IMR-90 (cell line): ENCODE measurements around the gene NES. TPM values are rescaled to one million over a fixed set of nuclear protein-coding genes. Genes with fewer than 3 reads are reported as not detected.

Source experiments
- ATAC-seq: fragments of 200-7000 bp; cut with Tn5 transposase; 2 replicates; pipeline ENCODE4 v1.9.1; 2020; ENCODE audit warnings: low read depth, mild to moderate bottlenecking, moderate library complexity
- BruUV-seq: library from RNA; stranded (reverse); fragments of 400-500 nt; replicated peaks from 2 replicates; lab custom pipeline; 2021; lab: Mats Ljungman, UMichigan
- CTCF ChIA-PET: fragments of 300-600 bp; formaldehyde crosslinking; extraction: SDS; loops from one replicate; lab custom pipeline; 2021; ENCODE audit warnings: antibody characterized with exemption; lab: Yijun Ruan, JAX
- POLR2A ChIA-PET: fragments of 300-600 bp; sonication (Branson Sonifier 250); formaldehyde crosslinking; loops from one replicate; lab custom pipeline; 2022; ENCODE audit warnings: antibody characterized with exemption; ENCODE audit not compliant: unreplicated experiment; lab: Charles Lee
- DNase-seq: peaks from one replicate; pipeline ENCODE4 v3.0.0; 2013
- H2AFZ ChIP-seq: replicated peaks from 2 replicates; pipeline ENCODE3; 2013; ENCODE audit warnings: low read length, mild to moderate bottlenecking; ENCODE audit not compliant: poor library complexity
- H2AK5ac ChIP-seq: 2 replicates; pipeline ENCODE4 v1.6.1; 2013; ENCODE audit warnings: low read depth, low read length, inconsistent platforms
- H2AK9ac ChIP-seq: replicated peaks from 2 replicates; pipeline ENCODE3; 2013; ENCODE audit warnings: mild to moderate bottlenecking, low read depth, low read length, moderate library complexity; ENCODE audit not compliant: poor library complexity
- H2BK120ac ChIP-seq: 2 replicates; pipeline ENCODE4 v1.6.1; 2013; ENCODE audit warnings: low read depth, low read length, inconsistent platforms
- H2BK15ac ChIP-seq: 3 replicates; pipeline ENCODE4 v1.6.1; 2013; ENCODE audit warnings: low read depth, low read length, inconsistent platforms
- H2BK20ac ChIP-seq: 2 replicates; pipeline ENCODE4 v1.6.1; 2013; ENCODE audit warnings: low read depth, mild to moderate bottlenecking, inconsistent platforms, low read length, moderate library complexity
- H2BK5ac ChIP-seq: 2 replicates; pipeline ENCODE4 v1.6.1; 2013; ENCODE audit warnings: mild to moderate bottlenecking, low read depth, low read length, inconsistent platforms; ENCODE audit not compliant: poor library complexity, severe bottlenecking
- H3K14ac ChIP-seq: replicated peaks from 2 replicates; pipeline ENCODE4 v1.6.1; 2013; ENCODE audit warnings: low read depth, low read length, inconsistent platforms
- H3K18ac ChIP-seq: 2 replicates; pipeline ENCODE4 v1.6.1; 2013; ENCODE audit warnings: low read depth, low read length, control low read depth
- H3K23ac ChIP-seq: 2 replicates; pipeline ENCODE4 v1.6.1; 2013; ENCODE audit warnings: low read depth, low read length, inconsistent platforms
- H3K27ac ChIP-seq: 2 replicates; pipeline ENCODE4 v1.5.1; 2013; ENCODE audit warnings: mild to moderate bottlenecking, control low read depth, low read length; ENCODE audit not compliant: insufficient read depth
- H3K27me3 ChIP-seq: 2 replicates; pipeline ENCODE4 v1.6.1; 2013; ENCODE audit warnings: low read length; ENCODE audit not compliant: control insufficient read depth, insufficient read depth
- H3K36me3 ChIP-seq: 2 replicates; pipeline ENCODE4 v1.6.1; 2013; ENCODE audit warnings: low read length, mixed read lengths; ENCODE audit not compliant: control insufficient read depth, insufficient read depth
- H3K4ac ChIP-seq: 2 replicates; pipeline ENCODE4 v1.6.1; 2013; ENCODE audit warnings: low read depth, low read length, inconsistent platforms
- H3K4me1 ChIP-seq: 2 replicates; pipeline ENCODE4 v1.6.1; 2013; ENCODE audit warnings: low read length, mixed read lengths; ENCODE audit not compliant: control insufficient read depth, insufficient read depth
- H3K4me2 ChIP-seq: 2 replicates; pipeline ENCODE4 v1.6.1; 2013; ENCODE audit warnings: low read depth, mild to moderate bottlenecking, control low read depth, low read length, moderate library complexity
- H3K4me3 ChIP-seq: 2 replicates; pipeline ENCODE4 v1.5.1; 2013; ENCODE audit warnings: low read depth, mild to moderate bottlenecking, control low read depth, low read length, moderate library complexity; ENCODE audit not compliant: insufficient read depth
- H3K56ac ChIP-seq: 2 replicates; pipeline ENCODE4 v1.6.1; 2013; ENCODE audit warnings: low read length, inconsistent platforms; ENCODE audit not compliant: insufficient read depth; ENCODE audit errors: extremely low read depth
- H3K79me1 ChIP-seq, 2 experiments: 2 replicates each; pipeline ENCODE4 v1.6.1; 2013; ENCODE audit warnings: low read length in 2 of 2, inconsistent platforms in 1 of 2, low read depth in 1 of 2
- H3K9ac ChIP-seq: 2 replicates; pipeline ENCODE4 v1.6.1; 2013; ENCODE audit warnings: low read depth, low read length, control low read depth
- H3K9me1 ChIP-seq: 2 replicates; pipeline ENCODE4 v1.6.1; 2013; ENCODE audit warnings: low read length, inconsistent platforms; ENCODE audit not compliant: insufficient read depth
- H3K9me3 ChIP-seq: 2 replicates; pipeline ENCODE4 v1.6.1; 2013; ENCODE audit warnings: low read length; ENCODE audit not compliant: control insufficient read depth, insufficient read depth
- H4K20me1 ChIP-seq: 2 replicates; pipeline ENCODE4 v1.6.1; 2013; ENCODE audit warnings: low read length, inconsistent platforms; ENCODE audit not compliant: insufficient read depth
- H4K5ac ChIP-seq: 2 replicates; pipeline ENCODE4 v1.6.1; 2013; ENCODE audit warnings: mild to moderate bottlenecking, low read depth, low read length, control low read depth
- H4K8ac ChIP-seq, 2 experiments: 2 replicates each; pipeline ENCODE4 v1.6.1; 2013; ENCODE audit warnings: low read depth in 2 of 2, low read length in 2 of 2, control low read depth in 1 of 2, inconsistent platforms in 1 of 2
- H4K91ac ChIP-seq: 2 replicates; pipeline ENCODE4 v1.6.1; 2013; ENCODE audit warnings: low read depth, low read length, inconsistent platforms; ENCODE audit not compliant: insufficient read depth
- BHLHE40 ChIP-seq: fragments of 150-350 bp; IDR thresholded peaks from 2 replicates; pipeline ENCODE4 v1.6.1; 2016; ENCODE audit warnings: mild to moderate bottlenecking, low read depth, low read length
- CEBPB ChIP-seq: IDR thresholded peaks from 2 replicates; pipeline ENCODE4 v1.6.1; 2012; ENCODE audit warnings: low read depth, low read length, improper control_type of control experiment
- FOS ChIP-seq: fragments of 150-350 bp; IDR thresholded peaks from 2 replicates; pipeline ENCODE4 v1.6.1; 2016; ENCODE audit warnings: low read depth, low read length
- MAFK ChIP-seq: IDR thresholded peaks from 2 replicates; pipeline ENCODE4 v1.6.1; 2012; ENCODE audit warnings: low read depth, low read length, improper control_type of control experiment
- MAZ ChIP-seq: IDR thresholded peaks from 2 replicates; pipeline ENCODE4 v1.6.1; 2012; ENCODE audit warnings: low read depth, mild to moderate bottlenecking, low read length, improper control_type of control experiment, moderate library complexity, borderline replicate concordance
- MXI1 ChIP-seq: IDR thresholded peaks from 2 replicates; pipeline ENCODE4 v1.6.1; 2012; ENCODE audit warnings: low read depth, mild to moderate bottlenecking, low read length, moderate library complexity, borderline replicate concordance
- NFE2L2 ChIP-seq: fragments of 150-350 bp; IDR thresholded peaks from 2 replicates; pipeline ENCODE4 v1.6.1; 2016; ENCODE audit warnings: low read depth, mild to moderate bottlenecking, low read length
- POLR2A ChIP-seq: IDR thresholded peaks from 2 replicates; pipeline ENCODE4 v1.6.1; 2012; ENCODE audit warnings: mild to moderate bottlenecking, low read depth, low read length
- RAD21 ChIP-seq: IDR thresholded peaks from 2 replicates; pipeline ENCODE4 v1.6.1; 2012; ENCODE audit warnings: low read length, improper control_type of control experiment
- RCOR1 ChIP-seq: IDR thresholded peaks from 2 replicates; pipeline ENCODE4 v1.6.1; 2012; ENCODE audit warnings: mild to moderate bottlenecking, low read length, improper control_type of control experiment; ENCODE audit not compliant: insufficient replicate concordance
- RFX5 ChIP-seq: IDR thresholded peaks from 2 replicates; pipeline ENCODE4 v1.8.0; 2012; ENCODE audit warnings: low read depth, mild to moderate bottlenecking, low read length, moderate library complexity
- SMC3 ChIP-seq: fragments of 150-350 bp; IDR thresholded peaks from 2 replicates; pipeline ENCODE4 v1.6.1; 2016; ENCODE audit warnings: low read depth, mild to moderate bottlenecking, antibody characterized with exemption, low read length, moderate library complexity
- WGBS, 2 experiments: methylation state at CpG; one replicate each; pipeline versions ENCODE4 v1.1.5 to v1.1.7; 2013; ENCODE audit warnings: missing lambda C conversion rate in 2 of 2; ENCODE audit not compliant: insufficient read length in 1 of 2; ENCODE audit errors: extremely low coverage in 2 of 2; 5-methylcytosine and 5-hydroxymethylcytosine counted together
- dilution Hi-C: fragments of 300-500 bp; cut with HindIII; formaldehyde crosslinking; loops from one replicate; pipeline ENCODE4 v1.14.3; 2018; ENCODE audit warnings: low sequenced_read_pairs; ENCODE audit not compliant: unreplicated experiment
- in situ Hi-C: fragments of 300-500 bp; cut with MboI; formaldehyde crosslinking; loops from 3 replicates; pipeline ENCODE4 v1.14.3; 2019; ENCODE audit warnings: low sequenced_read_pairs, inconsistent platforms, mixed read lengths
- intact Hi-C: fragments of 100-400 bp; cut with micrococcal nuclease; formaldehyde crosslinking; loops from 2 replicates; pipeline ENCODE4 v1.10.0; 2022
- polyA plus RNA-seq, 3 experiments: library from polyadenylated mRNA; depleted of rRNA; stranded (reverse); fragments of >200 nt; gene quantifications; 2 replicates each; pipeline ENCODE4 v1.2.3, GENCODE V29; 2012; ENCODE audit warnings: low replicate concordance in 1 of 3
- total RNA-seq: library from RNA; depleted of rRNA; stranded (reverse); fragments of >200 nt; gene quantifications from 2 replicates; pipeline ENCODE4 v1.2.3, GENCODE V29; 2012
- TF ChIP-seq, protein P1 (sequence below): conservative IDR thresholded peaks from 2 replicates; pipeline ENCODE4 v1.5.1; 2012; ENCODE audit warnings: mild to moderate bottlenecking, low read depth, low read length, improper control_type of control experiment
- TF ChIP-seq, protein P2 (sequence below): fragments of 150-350 bp; IDR thresholded peaks from 2 replicates; pipeline ENCODE4 v1.6.1; 2016; ENCODE audit warnings: low read depth, mild to moderate bottlenecking, low read length, moderate library complexity, borderline replicate concordance
- TF ChIP-seq, protein P3 (sequence below): fragments of 150-350 bp; IDR thresholded peaks from 2 replicates; pipeline ENCODE4 v1.6.1; 2017; ENCODE audit warnings: mild to moderate bottlenecking, antibody characterized with exemption, low read length, low read depth

Gene NES
- total and polyA plus RNA-seq, 2 of the 4 experiments (the other 2 are of a cell fraction): 25.3 to 40.1 TPM

DNA sequence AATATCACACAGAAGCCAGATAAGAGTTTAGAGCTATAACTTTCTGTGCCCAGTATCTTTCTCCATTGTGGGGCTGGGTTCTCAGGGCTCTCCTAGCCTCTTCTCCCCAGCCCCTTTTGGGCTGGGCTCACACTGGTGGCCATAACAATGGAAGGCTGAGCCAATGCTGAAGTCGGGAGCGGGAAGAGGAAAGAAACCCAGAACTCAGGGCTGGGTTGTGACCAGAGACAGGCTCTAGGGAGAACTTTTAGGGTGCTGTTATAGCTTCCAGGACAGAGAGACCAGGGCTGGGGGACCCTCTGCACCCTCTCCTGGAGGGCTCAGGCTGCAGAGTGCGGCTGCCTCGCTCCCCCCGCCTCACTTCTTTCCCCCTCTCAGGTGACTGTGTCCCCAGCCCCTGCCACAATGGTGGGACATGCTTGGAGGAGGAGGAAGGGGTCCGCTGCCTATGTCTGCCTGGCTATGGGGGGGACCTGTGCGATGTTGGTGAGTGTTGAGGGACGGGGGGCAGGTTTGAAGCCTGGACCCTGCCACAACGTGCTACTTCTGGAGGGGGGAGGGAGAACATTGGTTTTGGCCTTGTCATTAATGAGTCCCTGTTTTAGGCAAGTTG, 21.2 kb downstream of the NES start:
- H2AK5ac ChIP-seq: no peak overlapping the region
- H3K9me3 ChIP-seq: no peaks in the 10 kb centered on the region
- no peak overlapping the region for H3K4me3 ChIP-seq
- ChIA-PET CTCF (interaction anchor here (0.8 kb wide), 1 partner anchor 32 kb away, joined by 4 read pairs; no protein-coding TSS in a partner anchor), POLR2A (no interaction called here)
- no peak overlapping the region for H3K23ac ChIP-seq
- no peaks in the 10 kb centered on the region for H3K36me3 ChIP-seq
- no peak overlapping the region for H3K14ac ChIP-seq
- H3K27ac ChIP-seq: no peak overlapping the region
- no peak overlapping the region for H2BK20ac ChIP-seq
- peaks cover 4% of the 10 kb centered on the region for H3K9me1 ChIP-seq
- TF ChIP-seq RCOR1: no peak
- TF ChIP-seq FOS: no peak
- TF ChIP-seq MAZ: no peak
- TF ChIP-seq RAD21: no peak
- no peak for TF ChIP-seq POLR2A
- TF ChIP-seq NFE2L2: no peak
- no peak for TF ChIP-seq BHLHE40
- no peak for TF ChIP-seq SMC3
- no peak for TF ChIP-seq MAFK
- no peak for TF ChIP-seq CEBPB
- TF ChIP-seq, protein P1, sequence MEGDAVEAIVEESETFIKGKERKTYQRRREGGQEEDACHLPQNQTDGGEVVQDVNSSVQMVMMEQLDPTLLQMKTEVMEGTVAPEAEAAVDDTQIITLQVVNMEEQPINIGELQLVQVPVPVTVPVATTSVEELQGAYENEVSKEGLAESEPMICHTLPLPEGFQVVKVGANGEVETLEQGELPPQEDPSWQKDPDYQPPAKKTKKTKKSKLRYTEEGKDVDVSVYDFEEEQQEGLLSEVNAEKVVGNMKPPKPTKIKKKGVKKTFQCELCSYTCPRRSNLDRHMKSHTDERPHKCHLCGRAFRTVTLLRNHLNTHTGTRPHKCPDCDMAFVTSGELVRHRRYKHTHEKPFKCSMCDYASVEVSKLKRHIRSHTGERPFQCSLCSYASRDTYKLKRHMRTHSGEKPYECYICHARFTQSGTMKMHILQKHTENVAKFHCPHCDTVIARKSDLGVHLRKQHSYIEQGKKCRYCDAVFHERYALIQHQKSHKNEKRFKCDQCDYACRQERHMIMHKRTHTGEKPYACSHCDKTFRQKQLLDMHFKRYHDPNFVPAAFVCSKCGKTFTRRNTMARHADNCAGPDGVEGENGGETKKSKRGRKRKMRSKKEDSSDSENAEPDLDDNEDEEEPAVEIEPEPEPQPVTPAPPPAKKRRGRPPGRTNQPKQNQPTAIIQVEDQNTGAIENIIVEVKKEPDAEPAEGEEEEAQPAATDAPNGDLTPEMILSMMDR: no peak
- TF ChIP-seq RFX5: no peak
- TF ChIP-seq MXI1: no peak
- TF ChIP-seq, protein P2, sequence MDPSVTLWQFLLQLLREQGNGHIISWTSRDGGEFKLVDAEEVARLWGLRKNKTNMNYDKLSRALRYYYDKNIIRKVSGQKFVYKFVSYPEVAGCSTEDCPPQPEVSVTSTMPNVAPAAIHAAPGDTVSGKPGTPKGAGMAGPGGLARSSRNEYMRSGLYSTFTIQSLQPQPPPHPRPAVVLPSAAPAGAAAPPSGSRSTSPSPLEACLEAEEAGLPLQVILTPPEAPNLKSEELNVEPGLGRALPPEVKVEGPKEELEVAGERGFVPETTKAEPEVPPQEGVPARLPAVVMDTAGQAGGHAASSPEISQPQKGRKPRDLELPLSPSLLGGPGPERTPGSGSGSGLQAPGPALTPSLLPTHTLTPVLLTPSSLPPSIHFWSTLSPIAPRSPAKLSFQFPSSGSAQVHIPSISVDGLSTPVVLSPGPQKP: no peak
- TF ChIP-seq, protein P3, sequence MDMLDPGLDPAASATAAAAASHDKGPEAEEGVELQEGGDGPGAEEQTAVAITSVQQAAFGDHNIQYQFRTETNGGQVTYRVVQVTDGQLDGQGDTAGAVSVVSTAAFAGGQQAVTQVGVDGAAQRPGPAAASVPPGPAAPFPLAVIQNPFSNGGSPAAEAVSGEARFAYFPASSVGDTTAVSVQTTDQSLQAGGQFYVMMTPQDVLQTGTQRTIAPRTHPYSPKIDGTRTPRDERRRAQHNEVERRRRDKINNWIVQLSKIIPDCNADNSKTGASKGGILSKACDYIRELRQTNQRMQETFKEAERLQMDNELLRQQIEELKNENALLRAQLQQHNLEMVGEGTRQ: no peak
- H3K56ac ChIP-seq: no peak overlapping the region
- H4K8ac ChIP-seq: no peak overlapping the region
- H4K91ac ChIP-seq: no peak overlapping the region
- DNase-seq (no peak), ATAC-seq (no peak)
- no peak overlapping the region for H3K4ac ChIP-seq
- dilution Hi-C loops: no loop called here
- no TSS peak for BruUV-seq
- no peak overlapping the region for H3K4me2 ChIP-seq
- intact Hi-C loops: loop anchor here (2.0 kb wide), 1 partner anchor 71 kb away; no protein-coding TSS in a partner anchor
- no peak overlapping the region for H2BK120ac ChIP-seq
- peaks cover 13% of the 10 kb centered on the region for H3K4me1 ChIP-seq
- H3K27me3 ChIP-seq: peaks cover 43% of the 10 kb centered on the region
- H3K79me1 ChIP-seq: peaks cover 0 to 8% of the 10 kb centered on the region in 2 experiments; a peak in 2 of 4 replicates
- no peak overlapping the region for H4K5ac ChIP-seq
- H3K18ac ChIP-seq: no peak overlapping the region
- H2AFZ ChIP-seq: no peak overlapping the region
- H2BK15ac ChIP-seq: no peak overlapping the region
- no peak overlapping the region for H3K9ac ChIP-seq
- no CpG with 5 or more reads among the region's 9 CpGs for WGBS, 2 experiments
- in situ Hi-C loops: loop anchor here (5.0 kb wide), 1 partner anchor 34 kb away; no protein-coding TSS in a partner anchor
- H2BK5ac ChIP-seq: no peak overlapping the region
- no peak overlapping the region for H2AK9ac ChIP-seq
- H4K20me1 ChIP-seq: 0 out of 2 replicates have a peak, but pooled peaks cover 8% of the 10 kb centered on the region
